Midbrain (tissue), 1 donor: Measurements from ENCODE around the gene SLC30A2.

Source experiments
- DNase-seq: peaks from one replicate; lab custom pipeline; 2025; lab: John Stamatoyannopoulos, UW

SLC30A2 gene

DNA sequence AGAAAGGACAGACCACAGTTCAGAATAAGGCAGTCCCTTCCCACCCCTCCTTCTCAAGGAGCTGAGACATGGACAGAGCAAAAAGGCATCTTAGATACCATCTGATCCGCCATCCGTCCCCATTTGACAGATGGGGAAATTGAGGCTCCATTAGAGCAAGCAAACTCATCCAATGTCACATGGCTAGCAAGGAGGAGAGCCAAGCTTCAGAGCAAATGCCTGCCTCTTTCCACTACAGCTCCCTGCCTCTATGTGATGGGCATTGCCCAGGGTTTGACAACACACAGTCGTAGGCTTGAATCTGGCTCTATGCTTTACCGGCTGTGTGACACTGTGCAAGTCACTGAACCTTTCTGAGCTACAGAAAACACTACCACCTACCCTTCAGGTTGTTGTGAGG lies 3.9 kb downstream of the SLC30A2 start:
- DNase-seq: no peak

DNA sequence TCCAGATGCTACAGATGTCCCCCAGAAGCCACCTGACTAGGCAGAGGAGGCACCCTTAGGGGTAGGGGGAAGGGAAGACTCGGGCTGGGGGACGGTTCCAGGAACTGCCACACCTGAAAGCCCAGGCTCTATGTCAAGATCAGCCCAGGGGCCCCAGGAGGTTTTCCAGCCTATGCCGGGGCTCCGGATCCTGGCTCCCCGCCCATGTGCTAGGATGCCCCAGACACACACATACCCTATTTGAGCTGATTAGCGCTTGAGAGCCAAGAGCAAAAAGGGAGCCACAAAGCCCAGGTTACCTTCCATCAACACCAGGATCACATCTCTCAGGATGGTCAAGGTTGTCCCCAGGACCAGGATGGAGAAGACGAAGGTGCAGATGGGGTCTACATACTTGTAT lies 4.5 kb downstream of the SLC30A2 start:
- no peak for DNase-seq

DNA sequence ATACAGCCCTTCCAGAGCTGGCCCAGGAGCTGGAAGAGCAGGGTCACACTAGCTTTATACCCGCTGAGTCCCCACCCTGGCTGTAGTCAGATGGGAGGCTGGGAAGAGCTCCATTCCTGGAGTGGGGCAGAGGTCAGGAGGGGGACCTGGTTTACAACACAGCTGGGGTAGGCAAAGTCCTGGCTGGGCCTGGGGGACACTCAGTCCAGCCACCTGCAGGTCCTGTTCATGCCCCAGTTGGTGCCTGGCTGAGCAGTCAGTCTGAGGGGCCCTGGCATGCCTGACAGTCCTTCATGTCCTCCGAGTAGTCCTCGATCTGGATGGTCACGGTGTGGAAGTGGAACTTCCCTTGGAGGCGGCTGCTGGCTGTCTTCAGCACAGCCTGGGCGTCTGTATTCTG lies 7.0 kb downstream of the SLC30A2 start:
- no peak for DNase-seq

DNA sequence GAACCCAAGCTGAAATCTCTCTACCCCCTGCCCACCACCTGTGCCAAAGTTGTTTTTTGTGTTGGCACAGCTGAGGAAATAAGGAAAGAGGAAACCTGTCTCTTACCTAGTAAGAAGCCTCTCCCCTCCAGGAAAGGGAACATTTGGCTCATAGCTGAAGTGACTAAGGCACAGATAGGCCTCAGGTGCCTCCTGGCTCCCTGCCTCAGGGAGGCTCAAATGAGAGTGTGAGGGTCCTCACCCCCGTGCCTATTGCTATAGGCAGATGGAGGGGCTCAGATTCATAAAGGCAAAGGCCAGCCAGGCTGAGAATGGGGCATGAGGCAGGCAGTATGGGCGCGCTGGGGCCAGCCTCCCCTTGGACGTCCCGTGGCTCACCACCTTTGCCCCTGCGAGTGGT lies 7.4 kb downstream of the SLC30A2 start:
- DNase-seq: no peak

DNA sequence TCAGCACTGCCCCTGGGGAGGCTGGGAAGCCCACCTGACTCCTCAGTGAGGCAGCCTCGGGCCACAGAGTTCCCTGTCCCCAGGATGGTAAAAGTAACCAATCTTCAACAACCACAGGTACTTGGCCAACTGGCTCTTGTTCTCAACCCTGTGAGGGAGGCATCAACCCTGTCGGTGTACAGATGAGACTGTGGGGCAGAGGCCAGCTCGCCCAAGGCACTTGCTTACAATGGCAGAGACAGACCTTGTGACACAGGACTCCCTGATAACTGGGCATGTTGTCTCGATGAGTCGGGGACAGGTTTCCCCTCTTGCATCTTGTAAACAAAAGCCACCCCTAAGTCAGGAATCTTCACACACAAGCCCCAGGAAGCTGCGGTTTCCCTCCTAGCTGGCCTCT lies 8.0 kb downstream of the SLC30A2 start:
- no peak for DNase-seq

DNA sequence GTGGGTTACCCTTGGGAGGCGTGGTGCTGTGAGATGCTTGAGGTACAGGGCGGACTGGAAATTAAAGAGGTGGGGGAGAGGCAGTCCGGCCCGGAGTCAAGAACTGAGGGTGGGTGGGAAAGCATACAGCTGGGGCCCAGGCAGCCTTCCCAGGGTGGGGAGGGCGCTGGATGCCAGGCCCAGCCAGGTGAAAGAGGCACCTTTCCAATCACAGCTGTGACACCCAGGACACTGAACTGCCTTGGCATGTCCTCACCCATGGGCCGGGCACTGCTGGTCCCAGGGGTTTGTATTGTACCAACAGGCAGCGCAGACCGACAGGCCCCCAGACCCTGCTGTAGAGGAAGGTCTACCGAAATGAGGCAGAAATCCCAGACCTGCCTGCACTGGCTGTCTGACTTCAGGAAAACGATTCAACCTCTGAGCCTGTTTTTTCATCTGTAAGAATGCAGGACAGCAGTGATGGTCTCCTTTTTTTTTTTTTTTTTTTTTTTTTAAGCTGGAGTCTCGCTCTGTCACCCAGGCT lies 9.1 kb downstream of the SLC30A2 start:
- no peak for DNase-seq

DNA sequence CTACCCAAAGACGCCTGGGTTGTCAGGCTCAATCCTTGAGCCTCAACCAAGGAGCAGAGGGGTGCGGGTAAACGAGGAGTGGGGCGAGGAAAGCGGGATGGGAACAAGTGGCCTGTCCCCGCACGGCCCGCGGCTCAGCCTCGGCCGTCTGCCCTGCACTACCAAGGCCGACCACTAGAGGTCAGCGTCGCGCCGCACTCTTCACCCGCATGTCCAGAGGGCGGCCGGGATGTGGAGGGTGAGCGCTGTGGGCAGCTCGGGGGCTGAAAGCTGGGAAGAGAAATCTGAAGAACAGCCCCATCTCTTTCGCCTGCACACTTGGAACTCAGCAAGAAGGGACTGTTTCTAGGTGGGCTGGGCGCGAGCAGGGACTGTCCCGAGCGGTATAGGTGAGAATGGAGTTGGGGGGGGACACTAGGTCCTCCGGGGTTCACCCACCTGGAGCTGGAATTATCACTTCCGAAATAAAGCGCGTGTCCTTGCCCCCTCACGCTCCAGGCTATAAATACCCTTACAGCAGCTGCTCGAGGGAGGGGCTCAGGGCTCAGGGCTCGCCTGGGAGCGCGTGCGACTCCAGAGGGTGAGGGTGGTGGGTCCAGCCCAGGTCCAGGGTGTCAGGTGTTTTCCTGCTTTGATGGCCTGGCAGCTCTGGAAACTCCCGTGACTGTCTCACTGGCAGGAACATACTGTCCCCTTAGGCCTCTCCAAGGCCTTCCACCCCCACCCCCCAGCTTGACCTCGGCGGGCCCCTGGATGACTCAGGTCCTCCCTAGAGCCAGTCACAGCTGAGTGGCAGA lies 9.8 kb downstream of the SLC30A2 start:
- peak; percentile 83 for DNase-seq

DNA sequence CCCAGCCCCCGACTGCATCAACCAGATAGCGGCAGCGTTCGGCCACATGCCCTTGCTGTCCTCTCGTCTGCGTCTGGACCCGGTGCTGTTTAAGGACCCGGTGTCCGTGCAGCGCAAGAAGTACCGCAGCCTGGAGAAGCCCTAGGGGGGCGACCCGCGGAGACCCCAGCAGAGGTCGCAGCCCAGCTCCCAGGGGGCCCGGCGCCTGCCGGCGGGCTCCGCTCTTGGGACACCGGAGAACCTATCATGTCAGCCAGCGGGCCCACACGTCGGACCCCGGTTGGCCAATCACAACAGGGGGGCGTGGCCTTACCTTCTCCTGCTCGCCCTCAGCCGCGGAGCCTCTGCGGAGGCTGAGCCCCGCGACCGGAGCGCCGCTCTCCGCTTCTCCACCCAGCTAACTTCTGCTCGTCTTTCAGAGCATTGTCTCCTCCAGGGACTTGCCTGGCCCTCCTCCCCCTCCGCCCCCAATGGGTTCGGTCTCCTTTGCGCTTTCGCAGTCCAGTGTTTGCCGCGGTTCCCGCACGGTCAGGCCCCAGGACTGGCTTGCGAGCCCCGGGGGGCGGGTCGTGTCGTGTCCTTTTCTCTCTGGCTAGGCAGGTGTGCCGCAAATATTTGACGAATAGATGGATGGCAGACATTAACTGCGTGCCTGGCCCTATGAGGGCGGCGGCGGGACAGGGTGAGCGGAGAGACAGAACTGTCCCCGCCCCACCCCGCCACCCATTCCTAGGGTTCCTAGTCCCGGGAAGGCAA lies 10.5 kb downstream of the SLC30A2 start:
- peak; percentile 91 for DNase-seq

DNA sequence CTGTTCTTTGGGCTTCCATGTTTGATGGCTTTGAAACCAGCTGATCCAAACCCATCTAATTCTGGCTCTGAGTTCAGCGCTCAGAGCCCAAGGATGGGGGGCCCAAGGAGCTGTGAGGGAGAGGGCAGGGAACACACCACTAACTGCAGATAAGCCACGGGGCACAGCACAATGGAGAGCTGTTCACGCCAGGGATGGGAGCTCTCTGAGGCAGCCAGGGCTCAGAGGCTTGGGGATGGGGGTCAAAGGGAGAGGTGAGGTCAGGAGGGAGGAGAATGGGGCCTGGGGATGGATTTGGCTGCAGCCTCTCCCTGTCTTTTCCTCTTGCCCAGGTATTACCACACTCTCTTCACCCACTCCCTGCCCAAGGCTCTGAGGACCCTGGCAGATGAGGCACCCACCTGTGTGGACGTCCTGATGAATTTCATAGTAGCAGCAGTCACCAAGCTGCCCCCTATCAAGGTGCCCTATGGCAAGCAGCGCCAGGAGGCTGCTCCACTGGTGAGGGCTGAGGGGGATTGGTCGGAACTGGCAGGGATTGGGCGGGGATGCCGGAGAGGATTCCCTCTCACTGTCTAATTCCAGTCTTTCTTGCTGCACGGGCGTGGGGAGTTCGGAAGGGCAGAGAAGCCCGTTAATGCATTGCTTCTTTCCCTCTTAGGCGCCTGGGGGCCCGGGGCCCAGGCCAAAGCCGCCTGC lies 11.3 kb downstream of the SLC30A2 start:
- no peak for DNase-seq

DNA sequence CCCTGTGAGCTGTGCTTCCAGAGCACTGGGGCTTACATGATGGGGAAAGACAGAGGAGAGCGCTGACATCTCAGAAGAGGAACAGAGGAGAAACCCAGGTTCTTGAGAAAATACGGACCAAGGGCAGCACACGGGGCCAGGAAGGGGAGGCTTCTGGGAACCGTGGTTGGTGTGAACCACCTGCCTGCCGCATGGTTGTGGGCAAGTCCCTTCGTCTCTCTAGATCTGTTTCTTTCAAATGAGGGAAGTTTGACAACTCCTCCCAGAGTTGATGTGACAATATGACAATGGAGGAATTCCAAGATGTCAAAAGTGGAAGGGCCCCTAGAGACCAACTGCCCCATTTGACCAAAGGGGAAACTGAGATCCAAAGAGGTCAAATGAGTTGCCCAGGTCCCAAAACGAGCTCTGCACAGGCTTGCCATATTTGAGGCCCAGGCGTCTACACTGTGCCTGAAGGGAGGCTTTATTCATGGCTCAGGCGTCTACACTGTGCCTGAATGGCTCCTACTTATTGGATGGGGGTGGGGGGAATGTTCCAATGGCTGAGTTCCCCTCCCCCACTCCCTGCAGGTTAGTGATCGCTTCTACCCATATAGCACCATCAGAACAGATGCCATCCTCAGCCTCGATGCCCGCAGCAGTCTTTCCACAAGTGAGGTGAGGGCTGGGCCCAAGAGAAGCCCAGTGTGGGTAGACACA lies 13.1 kb downstream of the SLC30A2 start:
- DNase-seq: no peak

DNA sequence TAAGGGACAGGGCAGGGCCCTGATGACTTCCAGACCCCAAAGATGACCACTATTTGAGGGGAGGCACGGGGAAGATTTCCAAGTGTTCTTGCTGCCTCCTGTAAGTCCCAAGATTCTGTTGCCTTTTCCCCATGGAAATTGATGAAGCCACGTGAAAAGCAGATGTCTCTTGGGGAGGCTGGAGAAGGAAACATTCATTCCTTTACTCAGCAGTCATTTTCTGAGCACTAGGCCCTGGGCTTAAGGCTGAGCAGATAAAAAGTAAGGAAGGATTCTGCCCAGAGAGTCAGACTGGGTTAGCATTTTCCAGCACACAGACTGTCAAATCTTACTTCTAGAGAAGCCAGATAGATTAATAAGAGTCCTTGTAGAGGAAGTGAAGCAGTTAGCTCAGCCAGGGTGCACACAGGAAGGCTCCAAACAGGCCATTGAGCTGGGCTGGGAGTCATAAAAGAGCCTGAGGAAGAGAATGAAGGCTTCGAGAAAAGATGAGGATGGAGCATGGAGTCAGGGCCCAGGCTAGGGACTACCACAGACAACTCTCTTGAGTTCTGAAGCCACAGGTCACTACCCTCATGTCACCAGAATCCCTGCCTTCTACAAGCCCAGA lies 14.2 kb downstream of the SLC30A2 start:
- DNase-seq: no peak

DNA sequence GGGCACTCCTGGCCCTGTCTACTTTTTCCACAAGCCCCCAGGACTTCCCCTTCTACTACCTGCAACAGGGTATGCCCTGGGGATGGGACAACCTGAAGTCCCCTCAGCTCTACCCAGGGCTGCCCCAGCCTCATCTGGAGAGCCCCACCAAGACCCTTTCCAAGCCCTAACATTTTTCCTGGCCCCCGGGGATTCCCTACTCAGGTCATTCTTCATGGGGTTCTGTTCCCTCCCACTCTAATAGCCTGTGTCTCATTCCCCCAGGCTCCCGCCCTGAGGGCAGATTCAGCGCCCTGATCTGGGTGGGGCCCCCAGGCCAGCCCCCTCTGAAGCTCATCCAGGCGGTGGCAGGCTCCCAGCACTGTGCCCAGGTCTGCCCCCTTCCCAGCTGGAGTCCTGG lies 14.7 kb downstream of the SLC30A2 start:
- no peak for DNase-seq

DNA sequence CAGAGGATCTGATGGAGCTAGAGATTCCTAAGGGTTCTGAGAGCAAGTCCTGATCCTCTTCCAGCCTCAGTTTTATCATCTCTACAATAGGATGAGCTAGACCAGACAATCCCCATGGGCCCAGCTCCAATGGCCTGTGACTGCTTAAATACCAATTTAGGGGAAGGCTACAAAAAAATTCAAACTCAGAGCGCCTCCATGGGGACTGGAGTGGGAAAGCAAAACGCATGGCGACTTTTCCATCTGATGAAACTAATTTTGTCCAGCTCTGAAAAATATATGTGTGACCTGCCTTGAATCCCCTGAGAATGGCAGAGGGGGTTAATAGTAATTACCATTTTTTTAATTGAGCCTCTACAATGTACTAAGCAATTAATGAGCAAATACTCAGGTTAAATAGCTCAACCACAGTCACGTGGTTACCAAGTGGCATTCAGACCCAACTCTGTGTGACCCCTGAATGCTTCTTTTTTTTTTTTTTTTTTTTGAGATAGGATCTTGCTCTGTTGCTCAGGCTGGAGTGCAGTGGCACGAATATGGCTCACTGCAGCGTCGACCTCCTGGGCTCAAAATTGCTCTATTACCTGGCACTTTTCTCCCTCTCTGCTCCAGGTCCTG lies 15.9 kb downstream of the SLC30A2 start:
- no peak for DNase-seq

DNA sequence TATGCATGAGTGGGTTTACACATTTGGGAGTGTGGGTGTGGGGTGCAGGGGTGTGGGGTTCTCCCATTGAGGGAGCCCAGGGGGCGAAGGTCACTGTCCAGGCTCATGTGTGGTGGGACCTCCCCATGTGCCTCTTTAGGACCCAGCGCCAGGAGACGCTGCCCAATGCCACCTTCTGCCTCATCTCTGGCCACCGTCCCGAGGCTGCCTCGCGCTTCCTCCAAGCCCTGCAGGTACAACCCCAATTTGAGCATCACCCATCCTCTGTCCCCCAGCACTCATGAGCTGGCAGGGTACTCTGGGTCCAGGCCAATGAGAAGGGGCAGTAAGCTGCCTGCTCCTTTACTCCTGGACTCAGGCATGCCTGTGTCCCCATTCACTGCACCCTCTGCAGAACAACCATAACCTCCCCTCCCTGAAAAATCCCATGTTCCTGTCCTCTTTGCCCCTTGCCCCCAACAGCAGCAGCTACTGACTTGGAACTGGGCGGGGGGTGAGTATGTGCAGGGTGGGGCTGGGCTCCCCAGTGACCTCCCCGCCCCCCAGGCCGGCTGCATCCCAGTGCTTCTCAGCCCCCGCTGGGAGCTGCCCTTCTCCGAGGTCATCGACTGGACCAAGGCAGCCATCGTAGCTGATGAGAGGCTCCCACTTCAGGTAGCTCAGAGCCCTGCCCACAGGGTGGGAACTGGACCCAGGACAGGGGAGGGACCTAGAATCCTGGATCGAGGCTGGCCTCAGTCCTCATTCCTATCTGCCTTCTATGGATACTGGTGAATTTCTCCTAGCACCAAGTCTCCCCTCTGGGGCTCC lies 16.7 kb downstream of the SLC30A2 start:
- no peak for DNase-seq

DNA sequence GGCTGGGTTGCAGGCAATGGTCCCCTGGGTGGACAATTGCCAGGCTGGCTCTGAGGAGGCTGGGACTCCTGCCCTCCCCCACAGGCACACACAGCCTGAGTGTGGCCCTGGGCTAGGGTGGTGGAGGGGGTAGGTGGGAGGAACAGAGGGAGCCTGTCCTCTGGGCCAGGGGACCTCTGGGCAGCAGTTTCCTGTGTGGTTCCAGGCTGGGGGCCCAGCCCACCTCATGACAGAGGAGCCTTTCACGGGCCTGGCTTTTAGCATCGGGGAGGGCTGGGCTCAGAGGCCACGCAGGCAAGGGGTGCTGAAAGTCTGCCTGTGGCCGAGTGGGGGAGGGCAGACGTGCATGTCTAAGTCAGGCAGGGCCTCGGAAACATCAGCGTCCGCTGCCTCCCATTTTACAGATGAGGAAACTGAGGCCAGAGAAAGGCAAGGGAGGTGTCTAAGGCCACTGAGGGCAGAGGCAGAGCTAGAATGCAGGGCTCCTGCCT lies 17.4 kb downstream of the SLC30A2 start:
- DNase-seq: no peak

DNA sequence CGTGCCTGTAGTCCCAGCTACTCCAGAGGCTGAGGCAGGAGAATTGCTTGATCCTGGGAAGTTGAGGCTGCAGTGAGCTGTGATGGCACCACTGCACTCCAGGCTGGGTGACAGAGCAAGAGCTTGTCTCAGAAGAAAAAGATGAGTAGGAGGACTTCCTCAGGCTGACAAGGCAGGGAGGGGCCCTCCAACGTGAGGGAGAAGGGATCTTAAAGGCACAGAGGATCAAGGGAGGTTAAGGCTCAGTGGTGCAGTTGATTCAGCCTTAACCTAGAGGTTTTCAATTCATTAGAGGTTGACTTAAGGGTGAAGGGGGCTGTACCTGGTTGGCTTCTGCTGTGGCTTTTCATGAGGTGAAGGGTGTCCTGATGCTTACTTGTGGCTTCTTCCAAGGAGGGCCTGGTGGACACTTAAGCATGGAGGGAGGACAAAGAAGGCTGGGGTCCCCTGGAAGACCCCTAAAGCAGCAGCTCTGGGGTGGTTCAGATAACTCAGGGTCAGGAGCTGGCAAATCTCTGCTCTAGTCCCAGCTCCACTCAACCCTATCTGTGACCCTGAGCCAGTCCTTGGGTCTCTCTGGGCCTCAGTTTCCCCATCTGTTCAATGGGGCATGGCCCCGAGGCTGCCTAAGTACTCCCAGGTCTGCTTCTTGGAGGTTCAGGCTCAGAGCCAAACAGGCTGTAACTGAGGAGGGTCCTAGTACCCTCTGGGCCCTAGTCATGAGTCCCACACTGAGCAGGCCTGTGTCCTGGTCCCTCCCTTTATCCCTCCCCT lies 18.0 kb downstream of the SLC30A2 start:
- DNase-seq: no peak

DNA sequence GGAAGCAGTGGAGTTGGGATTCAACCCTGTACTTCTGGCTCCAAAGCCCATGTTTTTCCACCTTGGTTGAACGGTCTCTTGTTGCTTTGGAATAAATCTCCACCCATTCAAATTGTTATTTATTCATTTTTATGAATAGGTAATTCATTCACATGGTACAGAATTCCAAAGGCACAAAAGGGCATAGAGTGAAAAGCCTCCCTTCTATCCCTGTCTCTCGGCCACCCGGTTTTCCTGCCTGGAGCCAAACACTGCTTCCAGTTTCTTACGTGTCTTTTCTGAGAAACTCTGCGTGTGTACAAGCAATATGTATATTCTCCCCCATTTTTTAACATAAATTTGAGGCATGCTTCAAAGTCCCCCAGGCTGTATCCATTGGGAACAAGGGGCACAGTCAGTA lies 20.4 kb downstream of the SLC30A2 start:
- DNase-seq: no peak

DNA sequence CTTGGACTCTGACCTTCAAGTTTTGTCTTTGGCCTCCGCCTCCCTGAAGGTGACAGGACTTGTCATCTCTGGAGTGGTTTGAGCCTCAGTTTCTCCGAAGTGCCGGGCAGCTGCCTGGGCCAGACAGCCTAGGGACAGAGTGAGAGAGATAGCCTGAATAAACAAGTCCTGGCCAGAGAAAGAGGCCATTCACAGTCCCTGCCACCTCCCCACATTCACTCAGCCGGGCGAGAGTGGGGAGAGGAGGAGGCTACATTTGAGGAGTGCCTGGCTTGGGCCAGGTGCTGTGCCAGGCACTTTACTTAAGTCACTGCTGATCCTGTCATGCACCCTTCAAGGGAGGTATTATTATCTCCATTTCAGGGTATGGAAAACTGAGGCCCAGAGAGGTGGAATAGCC lies 20.9 kb downstream of the SLC30A2 start:
- DNase-seq: no peak

DNA sequence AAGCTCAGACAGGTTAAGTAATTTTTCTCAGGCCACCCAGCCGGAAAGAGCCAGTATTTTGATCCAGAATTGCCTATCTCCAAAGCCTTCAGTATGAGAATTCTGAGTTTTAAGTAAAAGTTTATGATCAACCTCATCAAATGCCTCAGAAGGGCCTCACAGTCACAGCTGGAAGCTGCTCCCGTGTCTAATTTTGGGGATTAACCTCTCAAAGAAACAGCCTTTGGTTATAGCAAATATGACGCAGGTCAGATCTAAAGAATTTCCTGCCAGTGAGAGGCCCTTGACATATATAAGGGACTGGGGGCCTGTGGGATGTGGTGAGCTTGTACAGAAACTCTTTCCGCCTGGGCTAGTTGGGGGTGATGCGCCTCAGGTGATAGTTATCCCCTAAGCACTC lies 22.1 kb downstream of the SLC30A2 start:
- no peak for DNase-seq
